ENCODE measurements around the gene DIRAS1.

DIRAS1 gene

GRCh38 chr19:2756477-2756876 is 35.3 kb upstream of the DIRAS1 start:
- Histone ChIP-seq H3K27me3 (no peaks in the 10 kb centered on the region), H3K4me2 (peak overlapping the region; percentile 96), H3K27ac (peak overlapping the region; percentile 79), H4K20me1 (peaks cover 36% of the 10 kb centered on the region), H3K36me3 (peaks cover 84% of the 10 kb centered on the region), H3K9ac (peak overlapping the region; percentile 73), H3K4me3 (peak overlapping the region; percentile 43), H3K9me3 (no peaks in the 10 kb centered on the region), H3K4me1 (peaks cover 57% of the 10 kb centered on the region)
- TF ChIP-seq Cebpa-rat (IDR thresholded peaks at IDR 0.05): no peak

GRCh38 chr19:2755811-2756210 is 34.6 kb upstream of the DIRAS1 start:
- H3K9ac ChIP-seq: peak overlapping the region; percentile 73; the same call in 1 of the 2 replicates
- H3K4me3 ChIP-seq: no peak overlapping the region
- peak overlapping the region; percentile 79 for H3K27ac ChIP-seq
- peak overlapping the region; percentile 96 for H3K4me2 ChIP-seq
- H3K27me3 ChIP-seq: no peaks in the 10 kb centered on the region
- no peaks in the 10 kb centered on the region for H3K9me3 ChIP-seq
- peaks cover 63% of the 10 kb centered on the region for H3K4me1 ChIP-seq
- TF ChIP-seq Cebpa-rat (IDR thresholded peaks at IDR 0.05): no peak
- peaks cover 78% of the 10 kb centered on the region for H3K36me3 ChIP-seq
- H4K20me1 ChIP-seq: peaks cover 30% of the 10 kb centered on the region

DNA sequence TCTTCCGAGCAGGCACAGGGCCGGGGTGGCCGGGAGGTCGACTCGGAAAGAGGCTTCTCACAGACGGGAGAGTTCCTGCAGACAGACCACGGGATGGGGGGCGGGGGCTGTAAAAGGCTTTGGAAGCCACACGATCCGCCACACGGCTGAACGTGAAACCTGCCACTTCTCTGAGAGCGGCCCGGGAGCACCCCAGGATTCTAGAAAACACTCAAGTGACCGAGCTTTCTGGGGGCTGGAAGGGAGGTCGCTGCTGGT is 34.2 kb upstream of the DIRAS1 start:
- peaks cover 73% of the 10 kb centered on the region for H3K36me3 ChIP-seq

DNA sequence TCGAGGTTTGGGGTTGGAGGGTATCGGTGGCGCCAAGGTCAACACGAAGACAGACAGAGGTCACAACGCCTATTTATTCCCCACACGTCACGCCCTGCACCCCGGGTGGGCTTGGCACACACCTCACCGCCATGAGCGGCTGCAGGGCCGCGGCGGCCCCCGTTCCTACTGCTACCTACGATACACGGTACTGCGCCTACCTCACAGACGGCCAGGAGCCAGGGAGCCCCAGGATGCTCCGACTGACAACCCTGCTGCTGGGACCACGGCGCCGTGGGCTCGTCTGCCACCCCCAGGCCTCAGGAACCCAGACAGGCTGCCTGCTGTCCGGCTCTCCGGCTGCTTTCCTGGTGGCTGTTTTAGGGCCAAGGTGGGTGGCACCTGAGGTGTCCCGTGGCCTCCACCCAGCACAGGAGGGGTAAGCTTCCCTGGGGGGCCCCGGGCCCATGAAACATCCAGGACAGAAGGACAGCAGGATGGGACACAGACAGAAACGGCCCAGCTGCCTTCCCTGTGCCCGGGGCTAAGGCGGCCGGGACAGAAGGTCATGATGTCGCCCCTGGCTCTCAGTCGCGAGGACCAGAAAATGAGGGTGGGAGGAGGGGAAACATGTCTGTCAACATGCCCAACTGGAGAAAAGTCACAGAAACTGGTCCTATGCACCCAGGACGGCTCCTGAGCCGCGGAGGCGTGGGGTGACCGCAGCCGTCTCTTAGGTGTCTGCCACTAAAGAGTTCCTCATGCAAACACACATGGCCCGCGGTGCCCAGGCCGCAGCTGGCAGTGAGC is 33.7 kb upstream of the DIRAS1 start:
- peaks cover 21% of the 10 kb centered on the region for H4K20me1 ChIP-seq
- H3K4me1 ChIP-seq: peaks cover 65% of the 10 kb centered on the region
- H3K9me3 ChIP-seq: no peaks in the 10 kb centered on the region
- no peak overlapping the region for H3K4me2 ChIP-seq
- H3K4me3 ChIP-seq: no peak overlapping the region
- H3K9ac ChIP-seq: peak overlapping the region; percentile 29; the same call in 1 of the 2 replicates
- H3K27ac ChIP-seq: peak overlapping the region; percentile 79; the same call in 1 of the 2 replicates
- no peak for TF ChIP-seq Cebpa-rat (IDR thresholded peaks at IDR 0.05)
- no peaks in the 10 kb centered on the region for H3K27me3 ChIP-seq
- peaks cover 68% of the 10 kb centered on the region for H3K36me3 ChIP-seq

More for the DNA sequence above, 34.2 kb upstream of the DIRAS1 start:
- Histone ChIP-seq H3K27ac (peak overlapping the region; percentile 79), H3K4me1 (peaks cover 64% of the 10 kb centered on the region), H3K9me3 (no peaks in the 10 kb centered on the region), H3K4me2 (peak overlapping the region; percentile 96), H3K27me3 (no peaks in the 10 kb centered on the region), H3K9ac (peak overlapping the region; percentile 29; the same call in 1 of the 2 replicates), H4K20me1 (peaks cover 25% of the 10 kb centered on the region), H3K4me3 (no peak overlapping the region)
- TF ChIP-seq Cebpa-rat (IDR thresholded peaks at IDR 0.05): no peak

- Histone ChIP-seq H3K36me3 (peaks cover 37% of the 10 kb centered on the region), H3K27ac (no peak overlapping the region), H3K9ac (0 out of 2 replicates have a peak overlapping the region, but pooled peaks have one; percentile 10), H3K4me2 (peak overlapping the region; percentile 80; the same call in 1 of the 2 replicates), H4K20me1 (no peaks in the 10 kb centered on the region), H3K27me3 (no peaks in the 10 kb centered on the region), H3K9me3 (no peaks in the 10 kb centered on the region), H3K4me1 (peaks cover 55% of the 10 kb centered on the region), H3K4me3 (no peak overlapping the region)
- no peak for TF ChIP-seq Cebpa-rat (IDR thresholded peaks at IDR 0.05)
Measured at GRCh38 chr19:2751438-2751830, 30.3 kb upstream of the DIRAS1 start.

DNA sequence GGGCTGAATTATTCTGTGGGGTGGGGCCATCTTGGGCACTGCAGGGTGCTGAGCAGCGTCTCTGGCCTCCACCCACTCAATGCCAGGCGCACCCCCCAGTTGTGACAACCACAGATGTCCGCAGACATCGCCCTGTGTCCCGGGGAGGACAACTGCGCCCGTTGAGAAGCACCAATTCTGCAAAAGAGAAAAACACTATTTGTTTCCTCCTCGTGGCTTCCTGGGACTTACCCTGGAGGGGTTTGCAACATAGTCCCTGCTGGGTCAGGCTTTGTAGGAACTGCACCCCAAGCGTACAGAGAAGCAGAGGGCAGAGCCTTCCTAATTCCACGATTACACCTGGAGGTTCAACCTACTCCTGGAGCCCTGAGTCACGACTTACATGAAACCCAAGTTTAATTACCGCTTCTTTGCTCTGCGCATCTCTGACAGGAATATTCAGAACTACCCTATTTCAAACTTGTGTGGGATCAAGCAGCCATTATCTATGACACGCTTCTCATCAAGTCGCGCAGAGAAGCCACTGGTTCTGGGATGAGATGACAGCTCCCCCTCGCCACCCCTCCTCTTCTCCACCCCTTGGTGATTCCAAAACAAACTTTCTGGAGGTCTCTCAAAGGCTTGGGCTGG is 29.8 kb upstream of the DIRAS1 start:
- no peaks in the 10 kb centered on the region for H4K20me1 ChIP-seq
- no peak overlapping the region for H3K27ac ChIP-seq
- H3K36me3 ChIP-seq: peaks cover 34% of the 10 kb centered on the region
- no peaks in the 10 kb centered on the region for H3K9me3 ChIP-seq
- 0 out of 2 replicates have a peak overlapping the region, but pooled peaks have one; percentile 10 for H3K9ac ChIP-seq
- no peak overlapping the region for H3K4me3 ChIP-seq
- H3K4me1 ChIP-seq: peaks cover 50% of the 10 kb centered on the region
- no peaks in the 10 kb centered on the region for H3K27me3 ChIP-seq
- H3K4me2 ChIP-seq: peak overlapping the region; percentile 80
- TF ChIP-seq Cebpa-rat (IDR thresholded peaks at IDR 0.05): no peak

- H3K9me3 ChIP-seq: no peaks in the 10 kb centered on the region
- peaks cover 48% of the 10 kb centered on the region for H3K4me1 ChIP-seq
- no peaks in the 10 kb centered on the region for H3K36me3 ChIP-seq
- H3K4me3 ChIP-seq: no peak overlapping the region
- no peak overlapping the region for H3K27ac ChIP-seq
- no peak overlapping the region for H3K4me2 ChIP-seq
- TF ChIP-seq Cebpa-rat (IDR thresholded peaks at IDR 0.05): no peak
- no peaks in the 10 kb centered on the region for H4K20me1 ChIP-seq
- no peaks in the 10 kb centered on the region for H3K27me3 ChIP-seq
- H3K9ac ChIP-seq: no peak overlapping the region
Measured at GRCh38 chr19:2747349-2747748, 26.2 kb upstream of the DIRAS1 start.

DNA sequence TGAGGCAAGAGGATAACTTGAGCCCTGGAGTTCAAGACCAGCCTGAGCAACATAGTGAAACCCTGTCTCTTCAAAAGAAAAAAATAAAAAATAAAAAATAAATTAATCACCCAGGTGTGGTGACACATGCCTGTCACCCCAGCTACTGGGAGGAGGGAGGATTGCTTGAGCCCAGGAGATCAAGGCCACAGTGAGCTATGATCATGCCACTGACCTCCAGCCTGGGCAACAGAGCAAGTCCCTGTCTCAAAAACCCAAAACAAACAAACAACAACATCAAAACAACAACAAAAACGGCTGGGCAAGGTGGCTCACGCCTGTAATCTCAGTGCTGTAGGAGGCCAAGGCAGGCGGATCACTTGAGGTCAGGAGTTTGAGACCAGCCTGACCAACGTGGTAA is 22.9 kb upstream of the DIRAS1 start:
- Histone ChIP-seq H3K27ac (no peak overlapping the region), H3K4me2 (no peak overlapping the region), H3K4me3 (no peak overlapping the region), H3K36me3 (no peaks in the 10 kb centered on the region), H3K9ac (no peak overlapping the region), H4K20me1 (no peaks in the 10 kb centered on the region), H3K9me3 (no peaks in the 10 kb centered on the region), H3K27me3 (no peaks in the 10 kb centered on the region), H3K4me1 (peaks cover 33% of the 10 kb centered on the region)
- no peak for TF ChIP-seq Cebpa-rat (IDR thresholded peaks at IDR 0.05)

DNA sequence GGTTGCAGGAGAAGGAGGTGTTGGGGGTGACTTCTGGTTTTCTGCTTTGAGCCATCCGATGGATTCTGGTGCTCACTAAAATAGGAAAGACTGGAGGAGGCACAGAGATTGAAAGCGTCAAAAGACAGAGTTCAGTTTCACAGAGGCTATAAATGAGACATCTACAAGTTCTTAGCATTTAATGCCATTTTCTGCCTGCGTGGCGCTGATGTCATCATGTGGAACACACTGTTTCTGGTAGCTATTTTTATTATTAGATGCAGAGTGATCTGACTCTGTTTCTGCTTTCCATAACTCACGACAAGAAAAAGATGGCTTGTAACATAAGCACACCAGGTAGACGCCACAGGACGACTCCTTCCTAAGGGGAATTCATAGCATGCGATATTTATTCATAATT is 21.9 kb upstream of the DIRAS1 start:
- no peak overlapping the region for H3K27ac ChIP-seq

DNA sequence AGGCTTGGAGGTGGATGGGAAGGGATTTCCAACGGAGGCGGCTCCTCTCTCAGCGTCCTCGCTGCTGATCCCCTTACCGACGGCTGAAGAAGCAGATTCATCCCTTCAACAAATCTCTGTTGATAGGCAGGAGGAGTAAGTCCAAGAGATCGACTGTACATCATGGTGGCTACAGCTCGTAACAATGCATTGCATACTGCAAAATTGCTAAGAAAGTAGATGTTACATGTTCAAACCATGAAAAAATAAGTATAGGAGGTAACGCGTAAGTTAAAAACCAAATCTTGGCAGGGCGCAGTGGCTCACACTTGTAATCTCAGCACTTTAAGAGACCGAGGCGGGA is 19.1 kb upstream of the DIRAS1 start:
- Histone ChIP-seq H3K4me2 (peak overlapping the region; percentile 55), H3K4me3 (no peak overlapping the region), H3K4me1 (peaks cover 37% of the 10 kb centered on the region), H3K36me3 (peaks cover 25% of the 10 kb centered on the region), H4K20me1 (peaks cover 26% of the 10 kb centered on the region), H3K27me3 (no peaks in the 10 kb centered on the region; the same call in 1 of the 2 replicates), H3K9me3 (peaks cover 9% of the 10 kb centered on the region), H3K9ac (no peak overlapping the region), H3K27ac (no peak overlapping the region)
- TF ChIP-seq Cebpa-rat (IDR thresholded peaks at IDR 0.05): no peak

More for the DNA sequence above, 21.9 kb upstream of the DIRAS1 start:
- no peak overlapping the region for H3K4me3 ChIP-seq
- H3K9me3 ChIP-seq: no peaks in the 10 kb centered on the region
- 0 out of 2 replicates have a peak, but pooled peaks cover 6% of the 10 kb centered on the region for H4K20me1 ChIP-seq
- no peak for TF ChIP-seq Cebpa-rat (IDR thresholded peaks at IDR 0.05)
- H3K4me1 ChIP-seq: peaks cover 33% of the 10 kb centered on the region
- no peaks in the 10 kb centered on the region for H3K27me3 ChIP-seq
- no peak overlapping the region for H3K4me2 ChIP-seq
- no peak overlapping the region for H3K9ac ChIP-seq
- no peaks in the 10 kb centered on the region for H3K36me3 ChIP-seq
